ENCODE results near the gene ZAR1. TPM values are rescaled to one million over a fixed set of nuclear protein-coding genes. Genes with fewer than 3 reads are reported as not detected.

ZAR1 gene, protein sequence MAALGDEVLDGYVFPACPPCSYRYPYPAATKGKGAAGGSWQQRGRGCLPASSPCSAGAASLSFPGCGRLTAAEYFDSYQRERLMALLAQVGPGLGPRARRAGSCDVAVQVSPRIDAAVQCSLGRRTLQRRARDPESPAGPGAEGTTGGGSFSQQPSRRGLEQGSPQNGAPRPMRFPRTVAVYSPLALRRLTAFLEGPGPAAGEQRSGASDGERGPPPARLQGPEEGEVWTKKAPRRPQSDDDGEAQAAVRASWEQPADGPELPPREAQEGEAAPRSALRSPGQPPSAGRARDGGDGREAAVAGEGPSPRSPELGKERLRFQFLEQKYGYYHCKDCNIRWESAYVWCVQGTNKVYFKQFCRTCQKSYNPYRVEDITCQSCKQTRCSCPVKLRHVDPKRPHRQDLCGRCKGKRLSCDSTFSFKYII
- 0.05 to 0.08 TPM (median 0.08 TPM) in 3 of 5 replicates, not detected in the others for total RNA-seq (2022; extraction: Qiagen RNA extraction)

GRCh38 chr4:48490012-48490679, at the start of gene ZAR1:
Gene ZAR1 (plus strand): TSS chr4:48490252. CDS start chr4:48490292, 40 bp downstream.

GRCh38 chr4:48483006-48483776, 6.9 kb upstream of the ZAR1 start, which contains the start of gene SLC10A4:
Gene SLC10A4 (plus strand): TSS chr4:48483343. CDS start chr4:48483562, 219 bp downstream.

Other genes starting within 250 kb of the ZAR1 start
- 1.4 to 1.9 TPM (median 1.6 TPM) in 5 replicates for gene TEC, start 220.4 kb upstream of the ZAR1 start, total RNA-seq (2022; extraction: Qiagen RNA extraction)
- 14.0 to 19.4 TPM (median 16.7 TPM) in 5 replicates for gene SLAIN2, start 148.7 kb upstream of the ZAR1 start, total RNA-seq (2022; extraction: Qiagen RNA extraction)
- 4.4 to 7.2 TPM (median 7.1 TPM) in 5 replicates for gene SLC10A4, start 6.9 kb upstream of the ZAR1 start, total RNA-seq (2022; extraction: Qiagen RNA extraction)